NOMO-1 (cell line): ENCODE results near the gene ADNP.

Experiments
- DNase-seq, 2 experiments: peaks; one replicate each; lab custom pipeline; 2025; ENCODE audit not compliant: unreplicated experiment in 2 of 2; lab: John Stamatoyannopoulos, UW

ADNP gene

DNA sequence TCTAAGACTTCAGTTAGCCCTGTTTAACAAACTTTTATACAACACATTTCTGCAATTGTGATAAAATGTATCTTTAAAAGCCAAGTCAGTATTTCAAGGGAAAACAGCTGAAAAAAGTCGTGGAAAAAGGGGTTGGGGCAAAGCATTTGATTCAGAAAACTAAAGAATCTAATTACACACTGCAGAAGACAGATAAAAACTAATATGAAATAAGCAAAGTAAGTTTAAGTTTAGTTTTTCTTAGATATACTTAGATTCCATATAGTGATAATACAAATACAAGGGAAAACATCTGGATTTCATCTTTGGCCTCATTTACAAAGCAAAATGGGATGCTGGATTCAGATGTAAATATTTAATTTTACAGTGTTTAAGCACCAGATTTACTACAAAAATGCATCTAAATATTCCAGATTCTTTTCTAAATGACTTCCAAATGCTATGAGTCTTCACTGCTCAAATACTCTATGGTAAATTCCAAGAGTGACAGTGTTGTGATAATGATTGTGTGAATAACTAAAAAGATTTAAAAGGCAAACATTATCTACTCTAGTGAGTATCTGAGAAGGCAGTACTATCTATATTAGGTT is 1.5 kb upstream of the ADNP start:
- DNase-seq, result no peak

DNA sequence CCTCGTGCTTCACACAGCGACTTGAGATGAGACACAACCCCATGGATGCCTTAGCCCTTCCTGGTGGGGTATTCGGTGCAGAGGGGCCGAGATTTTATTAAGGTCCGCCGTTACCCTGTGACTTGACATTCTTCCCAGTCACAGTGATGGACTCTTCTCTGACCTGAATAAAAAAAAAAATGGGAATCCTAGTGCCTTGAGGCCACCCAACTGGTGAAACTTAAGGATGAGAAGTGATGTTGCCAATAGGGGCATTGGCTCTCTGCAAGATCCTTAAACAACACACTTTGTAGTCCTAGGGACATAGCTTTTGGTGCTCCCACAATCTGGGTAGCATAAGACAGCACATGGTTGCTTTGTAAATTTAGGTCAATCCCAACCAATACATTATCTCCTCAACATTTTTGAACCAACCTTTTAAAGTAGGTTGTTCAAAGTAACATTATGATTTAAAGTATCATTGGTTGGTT is 814 bp upstream of the ADNP start:
- DNase-seq, result no peak

DNA sequence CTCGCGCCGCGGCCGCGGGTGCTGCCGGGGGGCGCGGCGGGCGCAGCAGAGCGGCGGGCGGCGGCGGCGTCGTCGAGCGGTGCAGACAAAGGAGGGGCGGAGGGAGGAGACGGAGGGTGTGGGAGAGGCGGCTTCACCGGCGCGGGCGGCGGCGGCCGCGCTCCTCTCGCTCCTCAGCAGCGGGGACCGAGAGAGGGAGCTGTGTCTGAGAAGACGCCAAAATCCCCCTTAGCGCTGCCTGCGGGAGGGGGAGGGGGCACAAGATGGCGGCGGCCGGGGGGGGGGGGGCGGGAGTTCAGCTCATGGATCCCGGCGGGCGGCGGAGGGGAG is 296 bp downstream of the ADNP start:
- peak in 1 of 2 experiments; percentile 29 for DNase-seq

DNA sequence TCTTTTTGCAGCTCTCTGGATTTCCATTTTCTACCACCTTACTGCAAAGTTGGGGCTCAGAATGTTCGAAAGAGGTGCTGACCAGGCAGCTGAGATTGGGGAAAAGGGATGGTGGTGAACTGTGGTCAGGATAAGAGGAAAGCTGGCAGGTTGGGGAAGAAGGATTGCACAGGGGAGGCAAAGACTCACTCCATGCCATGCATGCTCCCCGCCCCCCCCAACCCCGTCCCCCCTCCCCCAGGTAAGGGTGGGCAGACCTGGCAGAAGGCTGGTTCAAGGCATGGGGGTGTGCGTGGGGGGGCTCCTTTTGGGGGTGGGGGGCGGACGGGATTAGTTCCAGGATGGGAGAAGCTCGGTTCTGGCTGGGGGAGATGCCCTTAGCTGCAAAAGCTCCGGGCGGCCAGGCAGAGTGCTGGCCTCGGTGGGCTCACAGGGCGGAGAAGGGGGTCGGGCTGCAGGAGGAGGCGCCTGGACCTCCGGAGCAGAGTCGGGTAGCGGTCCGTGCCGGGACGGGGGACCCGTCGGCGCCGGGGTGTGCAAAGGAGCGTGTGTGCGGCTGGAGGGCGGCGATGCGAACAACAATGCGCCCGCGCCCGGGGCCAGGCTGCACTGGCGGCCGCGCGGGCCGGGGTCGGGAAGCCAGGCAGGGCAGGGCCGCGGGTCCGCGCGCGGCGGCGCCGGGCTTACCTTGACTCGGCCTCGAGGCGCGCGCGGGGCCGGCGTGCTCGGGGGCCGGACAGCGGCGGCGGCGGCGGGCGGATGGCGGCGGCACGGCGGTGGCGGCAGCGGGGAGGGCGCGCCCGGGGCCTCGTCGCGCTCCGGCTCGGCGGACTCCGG is 880 bp downstream of the ADNP start:
- no peak for DNase-seq

- DNase-seq, result peak; percentile 93 to 96
Observed at GRCh38 chr20:50929299-50930138, 1.7 kb downstream of the ADNP start.

DNA sequence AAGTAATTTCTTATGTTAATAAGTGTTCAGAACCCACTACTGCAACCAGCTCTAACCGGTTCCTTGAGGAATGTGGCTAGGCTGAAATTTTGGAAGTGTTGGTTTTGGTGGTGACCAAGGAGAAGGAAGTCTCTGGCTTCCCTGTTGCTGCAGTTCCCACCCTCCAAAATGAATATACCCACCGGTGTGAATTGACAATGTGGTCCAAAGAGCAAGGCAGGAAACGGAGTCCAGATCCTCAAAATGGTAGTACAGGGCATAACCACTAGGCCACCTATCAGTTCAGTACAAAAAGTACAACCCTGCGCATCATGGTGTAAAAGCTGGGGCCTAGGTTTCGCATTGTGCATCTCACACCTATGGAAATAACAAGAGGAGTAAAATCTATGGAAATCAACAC is 2.8 kb downstream of the ADNP start:
- no peak for DNase-seq

GRCh38 chr20:50926530-50926929 is 4.7 kb downstream of the ADNP start:
- no peak for DNase-seq

DNA sequence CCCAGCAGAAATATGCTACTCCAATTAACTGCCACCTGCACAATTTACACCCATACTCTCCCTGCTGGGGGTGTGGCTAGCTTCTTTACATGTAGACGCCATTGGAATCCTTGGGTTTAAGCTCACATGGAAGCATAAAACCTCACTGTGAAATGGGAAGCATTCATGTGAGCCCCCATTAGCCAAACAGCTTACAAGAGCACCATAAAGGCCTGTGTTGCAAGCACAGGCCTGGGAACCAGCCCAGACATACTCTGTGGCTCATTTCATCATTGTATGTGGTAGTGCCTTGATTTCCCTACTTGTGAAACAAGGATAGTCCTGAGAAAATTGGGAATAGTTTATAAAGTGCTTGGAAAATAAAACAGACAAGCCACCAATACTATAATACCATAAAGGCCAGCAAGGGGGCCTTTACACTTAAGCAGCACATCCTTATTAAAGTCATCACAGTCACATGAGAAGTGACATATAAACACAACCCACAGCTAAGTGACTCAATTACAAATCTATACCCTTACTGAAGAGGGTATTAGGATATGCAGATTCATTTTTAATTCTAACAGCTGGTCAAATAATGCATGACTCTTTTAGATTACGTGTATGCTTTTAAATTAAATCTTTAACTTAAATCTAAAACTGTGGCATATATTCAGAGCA is 6.8 kb downstream of the ADNP start:
- no peak for DNase-seq

- DNase-seq, result no peak
Observed at GRCh38 chr20:50921803-50922501, 9.3 kb downstream of the ADNP start.

DNA sequence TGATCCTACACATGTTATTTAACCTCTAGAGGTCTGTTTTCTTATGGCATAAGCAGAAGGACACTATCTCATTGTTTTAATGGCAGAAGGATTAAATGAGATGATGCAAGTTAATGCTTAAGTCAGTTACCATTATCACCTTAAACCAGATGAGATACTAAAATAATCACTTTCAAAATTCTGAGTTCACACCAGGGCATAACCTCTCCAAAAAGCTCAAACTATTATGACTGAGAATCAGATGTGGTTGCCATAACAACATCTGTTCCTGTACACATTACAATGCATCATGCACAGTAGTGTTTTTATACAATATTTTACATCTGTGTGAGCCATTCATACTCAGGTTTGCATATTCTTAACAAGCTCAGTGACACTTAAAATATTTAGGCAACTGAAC is 10.2 kb downstream of the ADNP start:
- DNase-seq, result no peak

GRCh38 chr20:50919567-50919966 is 11.7 kb downstream of the ADNP start:
- no peak for DNase-seq

DNA sequence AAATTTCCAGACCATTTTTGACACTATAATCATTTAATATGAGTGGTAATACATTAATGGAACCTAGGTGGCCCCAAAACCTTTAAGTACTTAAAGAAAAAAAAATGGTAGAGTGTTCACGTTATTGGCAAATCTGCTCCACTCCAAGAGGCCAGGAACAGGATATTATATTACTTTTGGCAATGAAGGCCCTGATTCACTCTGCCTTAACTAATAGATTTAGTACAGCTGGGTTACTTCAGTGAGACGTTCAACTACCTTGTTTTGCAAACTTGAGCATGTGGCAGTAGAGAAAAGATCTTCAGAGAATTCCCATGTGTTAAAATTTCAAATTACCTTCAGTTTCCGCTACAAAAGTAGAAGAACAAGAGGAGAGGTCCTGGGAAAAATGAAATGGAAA is 12.8 kb downstream of the ADNP start:
- DNase-seq, result no peak

GRCh38 chr20:50916934-50917333 is 14.3 kb downstream of the ADNP start:
- no peak for DNase-seq

DNA sequence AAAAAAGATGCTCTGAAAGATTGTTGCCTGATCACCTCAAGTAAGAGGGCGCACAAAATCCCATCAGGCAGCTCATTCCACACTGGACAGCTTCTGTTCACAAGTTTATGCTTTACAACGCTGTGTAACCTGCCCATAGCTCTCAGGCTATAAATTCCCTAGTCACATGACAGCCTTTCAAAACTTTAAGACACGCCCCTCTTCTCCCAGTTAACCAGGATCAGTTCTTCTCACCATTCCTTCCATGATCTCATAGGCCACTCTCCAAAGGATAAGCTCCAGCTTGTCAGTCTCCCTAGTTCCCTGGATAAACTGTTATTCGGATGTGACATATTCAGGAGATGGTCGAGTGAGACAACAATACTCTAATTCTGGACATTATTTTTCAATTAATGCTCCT is 15.0 kb downstream of the ADNP start:
- no peak for DNase-seq

DNA sequence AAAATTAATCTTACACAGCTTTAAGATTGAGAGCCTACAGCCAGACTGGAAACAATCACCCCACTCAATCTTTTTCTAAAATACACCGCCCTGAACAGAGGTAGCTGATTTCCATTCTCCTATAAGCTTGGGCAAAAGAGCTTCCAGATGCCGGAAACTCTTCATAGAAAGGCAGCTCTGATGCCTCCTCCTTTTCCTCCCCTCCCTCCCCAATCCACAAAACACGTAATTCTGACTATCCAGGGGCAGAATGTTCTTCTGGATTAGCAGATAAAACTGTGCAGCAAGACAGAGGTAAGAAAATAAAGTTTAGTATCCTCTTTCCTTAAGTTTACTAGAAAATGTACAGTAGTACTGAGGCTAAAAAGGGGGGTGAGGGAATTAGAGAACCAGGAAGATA is 15.8 kb downstream of the ADNP start:
- DNase-seq, result no peak

DNA sequence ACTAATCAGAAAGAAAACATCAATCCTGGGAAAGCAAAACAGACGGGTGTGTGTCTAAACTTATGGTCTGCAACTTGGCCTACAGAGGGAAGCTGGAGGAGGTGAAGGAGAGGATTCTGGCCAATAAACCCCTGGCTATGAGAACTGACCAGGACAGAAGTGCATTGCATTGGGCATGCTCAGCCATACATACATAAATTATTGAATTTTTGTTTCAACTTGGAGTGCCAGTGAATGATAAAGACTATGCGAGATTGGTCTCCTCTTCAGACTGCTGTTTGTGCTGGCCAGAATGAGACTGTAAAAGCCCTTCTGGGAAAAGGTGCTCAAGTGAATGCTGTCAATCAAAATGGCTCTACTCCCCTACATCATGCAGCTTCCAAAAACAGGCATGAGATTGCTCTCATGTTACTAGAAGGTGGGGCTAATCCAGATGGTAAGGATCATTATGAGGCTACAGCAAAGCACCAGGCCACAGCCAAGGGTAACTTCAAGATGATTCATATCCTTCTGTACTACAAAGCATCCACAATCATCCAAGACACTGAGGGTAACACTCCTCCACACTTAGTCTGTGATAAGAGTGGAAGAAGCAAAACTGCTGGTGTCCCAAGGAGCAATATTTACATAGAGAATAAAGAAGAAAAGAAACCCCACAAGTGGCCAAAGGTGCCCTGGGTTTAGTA is 17.4 kb downstream of the ADNP start:
- DNase-seq, result no peak

DNA sequence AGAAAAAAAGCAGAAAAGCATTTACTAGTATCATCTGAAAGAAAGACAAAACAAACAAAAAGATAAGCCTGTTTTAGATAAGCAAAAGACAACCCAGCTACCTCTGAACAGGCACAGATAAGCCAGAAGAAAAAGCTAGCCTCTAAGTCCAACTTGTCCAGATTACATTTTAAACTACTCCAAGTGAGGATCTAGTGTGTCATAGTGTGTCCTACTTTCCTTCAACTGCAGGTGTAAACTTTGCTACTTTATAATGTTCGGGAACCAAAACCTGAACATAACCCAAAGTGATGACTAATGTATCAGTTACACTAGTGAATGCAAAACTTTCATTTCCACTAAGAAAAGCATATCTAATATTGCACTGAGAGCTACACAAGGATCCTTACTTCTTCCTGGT is 19.5 kb downstream of the ADNP start:
- no peak for DNase-seq

GRCh38 chr20:50911030-50911429 is 20.2 kb downstream of the ADNP start:
- DNase-seq, result no peak

DNA sequence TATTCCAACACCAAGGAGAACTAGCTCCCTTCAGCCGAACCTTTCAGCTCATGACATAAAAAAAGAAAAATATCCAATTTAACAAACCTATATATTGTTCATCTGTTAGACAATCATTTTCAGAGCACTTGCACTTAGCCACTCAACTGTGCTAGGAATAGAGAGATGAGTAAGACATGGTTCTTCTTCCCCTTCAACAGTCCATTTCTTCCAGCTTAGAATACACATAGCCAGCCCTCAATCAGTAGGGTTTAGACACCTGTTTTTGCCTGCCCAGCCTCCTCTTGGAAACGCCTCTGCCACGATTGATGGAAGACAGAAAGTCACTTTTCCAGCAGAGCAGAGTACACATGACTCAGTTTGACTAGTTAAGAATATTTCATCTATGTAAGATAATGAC is 21.8 kb downstream of the ADNP start:
- no peak for DNase-seq

DNA sequence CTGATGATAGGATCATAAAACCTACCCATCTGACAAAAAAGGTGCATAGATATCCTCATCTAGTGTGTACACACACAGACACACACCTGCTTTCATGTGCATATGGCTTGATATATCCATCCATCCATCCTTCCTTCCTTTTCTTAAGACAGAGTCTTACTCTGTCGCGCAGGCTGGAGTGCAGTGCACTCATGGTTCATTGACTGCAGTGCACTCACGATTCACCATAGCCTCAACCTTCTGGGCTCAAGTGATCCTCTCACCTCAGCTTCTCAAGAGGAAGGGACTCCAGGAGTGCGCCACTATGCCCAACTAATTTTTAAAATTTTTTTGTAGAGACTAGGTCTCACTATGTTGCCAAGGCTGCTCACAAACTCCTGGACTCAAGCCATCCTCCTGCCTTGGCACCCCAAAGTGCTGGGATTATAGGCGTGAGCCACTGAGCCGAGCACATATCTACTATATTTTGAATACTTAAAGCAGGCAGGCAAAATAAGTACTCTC is 27.1 kb downstream of the ADNP start:
- DNase-seq, result no peak
